T-helper 2 cell (primary cell): ENCODE measurements around the gene SIGLEC14.
"Not testable (repeated sequence)": the region's sequence is repeated elsewhere in the genome, so short reads cannot be mapped to it uniquely, and the experiment has no call there.

Source experiments
- DNase-seq, 5 experiments: peaks; one replicate each; pipeline versions ENCODE4 v3.0.0 to v3.0.0-alpha.2; 2012 to 2022
- total RNA-seq, 2 donors: gene quantifications; one replicate each; lab custom pipeline; 2026; lab: John Stamatoyannopoulos, UW

The SIGLEC14 gene
- 0 reads per million in 2 donors for total RNA-seq

GRCh38 chr19:51646730-51647129, at the start of gene SIGLEC14:
SIGLEC14 (minus strand) TSS chr19:51646825; CDS start chr19:51646759, 66 bp downstream.
- DNase-seq: not testable (repeated sequence)

GRCh38 chr19:51695702-51696315, 49.2 kb upstream of the SIGLEC14 start:
- no peak for DNase-seq

- DNase-seq: no peak
These were observed 48.5 kb upstream of the SIGLEC14 start for GRCh38 chr19:51695088-51695487.

GRCh38 chr19:51694318-51695085, 47.9 kb upstream of the SIGLEC14 start:
- DNase-seq: no peak

GRCh38 chr19:51693819-51694218, 47.2 kb upstream of the SIGLEC14 start:
- DNase-seq: no peak

- no peak for DNase-seq
These were observed 46.6 kb upstream of the SIGLEC14 start, which contains the start of gene SPACA6 for GRCh38 chr19:51693260-51693659. SPACA6 (plus strand) TSS chr19:51693330; CDS start chr19:51693527, 197 bp downstream.

GRCh38 chr19:51692468-51692867, 45.8 kb upstream of the SIGLEC14 start:
- no peak for DNase-seq

- DNase-seq: no peak
These were observed 45.2 kb upstream of the SIGLEC14 start for GRCh38 chr19:51691584-51692428.

- peak in 1 of 5 experiments; percentile 32 for DNase-seq
These were observed 44.5 kb upstream of the SIGLEC14 start for GRCh38 chr19:51691074-51691583.

- peak; percentile 43 to 83 (median 55) for DNase-seq
These were observed 43.9 kb upstream of the SIGLEC14 start for GRCh38 chr19:51690454-51691073.

GRCh38 chr19:51689751-51690453, 43.3 kb upstream of the SIGLEC14 start:
- peak in 1 of 5 experiments; percentile 29 for DNase-seq

GRCh38 chr19:51688671-51689571, 42.3 kb upstream of the SIGLEC14 start:
- DNase-seq: peak in 1 of 5 experiments; percentile 32

- DNase-seq: no peak
These were observed 41.4 kb upstream of the SIGLEC14 start for GRCh38 chr19:51687791-51688670.

GRCh38 chr19:51686171-51686570, 39.5 kb upstream of the SIGLEC14 start:
- no peak for DNase-seq

- DNase-seq: no peak
These were observed 34.8 kb upstream of the SIGLEC14 start for GRCh38 chr19:51681286-51681941.

GRCh38 chr19:51680474-51680873, 33.8 kb upstream of the SIGLEC14 start:
- no peak for DNase-seq

GRCh38 chr19:51676566-51677083, 30.0 kb upstream of the SIGLEC14 start:
- peak in 2 of 5 experiments; percentile 12 to 62 for DNase-seq

GRCh38 chr19:51675911-51676565, 29.4 kb upstream of the SIGLEC14 start:
- DNase-seq: peak in 1 of 5 experiments; percentile 44
